NCI-H2107 treated with DMSO at 0.1 percent for 48 hours (cell line): ENCODE results near the gene RSL1D1.
"Not testable (repeated sequence)": the region's sequence is repeated elsewhere in the genome, so short reads cannot be mapped to it uniquely, and the experiment has no call there.

Source experiments
- DNase-seq: peaks from one replicate; lab custom pipeline; 2025; ENCODE audit not compliant: unreplicated experiment; lab: John Stamatoyannopoulos, UW

The RSL1D1 gene

GRCh38 chr16:11799509-11800381 lies 51.6 kb downstream of the RSL1D1 start:
- DNase-seq = no peak

- DNase-seq = no peak
Measured at GRCh38 chr16:11799017-11799381, 52.3 kb downstream of the RSL1D1 start.

- DNase-seq = no peak
Measured at GRCh38 chr16:11797957-11798299, 53.4 kb downstream of the RSL1D1 start.

- DNase-seq = peak; percentile 78
Measured at GRCh38 chr16:11797166-11797956, 54.0 kb downstream of the RSL1D1 start, which contains the start of gene ZC3H7A. Gene ZC3H7A (minus strand): TSS chr16:11797258. CDS start chr16:11782354, 14,904 bp downstream.

- DNase-seq = no peak
Measured at GRCh38 chr16:11796227-11797165, 54.8 kb downstream of the RSL1D1 start.

- no peak for DNase-seq
Measured at GRCh38 chr16:11795887-11796226, 55.5 kb downstream of the RSL1D1 start.

- DNase-seq = no peak
Measured at GRCh38 chr16:11794996-11795886, 56.1 kb downstream of the RSL1D1 start.

- DNase-seq = no peak
Measured at GRCh38 chr16:11794447-11794846, 56.9 kb downstream of the RSL1D1 start.

GRCh38 chr16:11793840-11794239 lies 57.5 kb downstream of the RSL1D1 start:
- peak; percentile 18 for DNase-seq

GRCh38 chr16:11792410-11793241 lies 58.7 kb downstream of the RSL1D1 start:
- peak; percentile 94 for DNase-seq

GRCh38 chr16:11791144-11791828 lies 60.1 kb downstream of the RSL1D1 start:
- DNase-seq = peak; percentile 74

GRCh38 chr16:11788914-11789313 lies 62.4 kb downstream of the RSL1D1 start:
- DNase-seq = no peak

- DNase-seq = not testable (repeated sequence)
Measured at GRCh38 chr16:11784980-11785599, 66.3 kb downstream of the RSL1D1 start.

- DNase-seq = not testable (repeated sequence)
Measured at GRCh38 chr16:11784381-11784780, 67.0 kb downstream of the RSL1D1 start.

- no peak for DNase-seq
Measured at GRCh38 chr16:11784038-11784369, 67.3 kb downstream of the RSL1D1 start.
